Ishikawa (cell line): ENCODE results near the gene RGMA.

ENCODE experiments used
- CEBPB ChIP-seq: IDR thresholded peaks from 2 replicates; pipeline ENCODE4 v1.6.1; 2012
- EGR1 ChIP-seq: IDR thresholded peaks from 2 replicates; pipeline ENCODE4 v1.6.1; 2012
- EP300 ChIP-seq: IDR thresholded peaks from 2 replicates; pipeline ENCODE4 v1.6.1; 2012; ENCODE audit warnings: borderline replicate concordance
- MAX ChIP-seq: IDR thresholded peaks from 2 replicates; pipeline ENCODE4 v1.6.1; 2012
- TAF1 ChIP-seq: IDR thresholded peaks from 2 replicates; pipeline ENCODE4 v1.6.1; 2012; ENCODE audit warnings: low read depth, mild to moderate bottlenecking
- TEAD4 ChIP-seq: IDR thresholded peaks from 2 replicates; pipeline ENCODE4 v1.6.1; 2012
- USF1 ChIP-seq: IDR thresholded peaks from 2 replicates; pipeline ENCODE4 v1.6.1; 2012
- YY1 ChIP-seq: IDR thresholded peaks from 2 replicates; pipeline ENCODE4 v1.6.1; 2012; ENCODE audit warnings: low read depth
- ZBTB7A ChIP-seq: IDR thresholded peaks from 2 replicates; pipeline ENCODE4 v1.6.1; 2012; ENCODE audit warnings: low read depth

- TF ChIP-seq EP300 (no peak), CEBPB (no peak), TAF1 (no peak), ZBTB7A (peak; percentile 63; the same call in 1 of the 2 replicates), USF1 (no peak), EGR1 (no peak), TEAD4 (no peak), MAX (peak; percentile 60), YY1 (no peak)
Observed at GRCh38 chr15:93088200-93088980, 621 bp downstream of the RGMA start.
